Panc1 (cell line): ENCODE measurements around the gene CYP27B1. TPM values are rescaled to one million over a fixed set of nuclear protein-coding genes. Genes with fewer than 3 reads are reported as not detected.
A peak's percentile ranks its signal among the peaks of the same experiment; 100 is the strongest.

Source experiments
- ATAC-seq: fragments of 200-7000 bp; cut with Tn5 transposase; 2 replicates; pipeline ENCODE4 v1.9.1; 2020; ENCODE audit warnings: mild to moderate bottlenecking, moderate library complexity
- BruUV-seq: library from RNA; stranded (reverse); fragments of 400-500 nt; replicated peaks from 2 replicates; lab custom pipeline; 2021; lab: Mats Ljungman, UMichigan
- CTCF ChIA-PET: fragments of 300-600 bp; sonication (Branson Sonifier 250); formaldehyde crosslinking; loops from one replicate; lab custom pipeline; 2022; ENCODE audit warnings: antibody characterized with exemption; lab: Charles Lee
- POLR2A ChIA-PET: fragments of 300-600 bp; sonication (Branson Sonifier 250); formaldehyde crosslinking; loops from one replicate; lab custom pipeline; 2022; ENCODE audit warnings: antibody characterized with exemption; lab: Charles Lee
- DNase-seq: peaks from one replicate; pipeline ENCODE4 v3.0.0-alpha.2; 2010; ENCODE audit warnings: low read depth, low spot score
- H3K27ac ChIP-seq: 2 replicates; pipeline ENCODE4 v1.5.1; 2011; ENCODE audit warnings: mild to moderate bottlenecking, low read length, inconsistent platforms
- H3K27me3 ChIP-seq: fragments of 200-500 bp; sonication (Bioruptor generic); 2 replicates; pipeline ENCODE4 v1.6.0; 2014; ENCODE audit warnings: low read length, inconsistent platforms; ENCODE audit not compliant: control insufficient read depth, insufficient read depth
- H3K36me3 ChIP-seq: fragments of 200-500 bp; sonication (Bioruptor generic); 2 replicates; pipeline ENCODE4 v1.5.1; 2014; ENCODE audit warnings: inconsistent platforms, mild to moderate bottlenecking, low read length, moderate library complexity; ENCODE audit not compliant: control insufficient read depth, insufficient read depth
- H3K4me1 ChIP-seq: 2 replicates; pipeline ENCODE4 v1.5.1; 2011; ENCODE audit warnings: inconsistent platforms, mild to moderate bottlenecking, low read length, moderate library complexity; ENCODE audit not compliant: control insufficient read depth, insufficient read depth
- H3K4me3 ChIP-seq, 2 experiments: 2 replicates each; pipeline ENCODE4 v1.5.1; 2011 to 2012; ENCODE audit warnings: low read depth in 2 of 2, low read length in 2 of 2, mild to moderate bottlenecking in 2 of 2, inconsistent platforms in 1 of 2, moderate library complexity in 1 of 2
- H3K9me3 ChIP-seq: fragments of 200-500 bp; sonication (Bioruptor generic); 2 replicates; pipeline ENCODE4 v1.5.1; 2014; ENCODE audit warnings: low read depth, mild to moderate bottlenecking, inconsistent platforms, low read length, moderate library complexity; ENCODE audit not compliant: control insufficient read depth, insufficient read depth
- POLR2AphosphoS5 ChIP-seq: IDR thresholded peaks from 2 replicates; pipeline ENCODE4 v1.6.1; 2012; ENCODE audit warnings: mild to moderate bottlenecking, low read depth, low read length, moderate library complexity
- SIN3A ChIP-seq: IDR thresholded peaks from 2 replicates; pipeline ENCODE4 v1.6.1; 2012; ENCODE audit warnings: low read depth, mild to moderate bottlenecking, low read length, moderate library complexity, borderline replicate concordance; ENCODE audit not compliant: insufficient read depth
- TCF7L2 ChIP-seq: IDR thresholded peaks from 2 replicates; pipeline ENCODE4 v1.6.1; 2011; ENCODE audit warnings: mild to moderate bottlenecking, low read depth, low read length, inconsistent platforms
- in situ Hi-C: cut with HindIII; loops from 2 replicates; pipeline ENCODE4 v1.10.0; 2016; ENCODE audit warnings: low sequenced_read_pairs, low pct_unique_long_range_greater_than_20kb
- intact Hi-C: fragments of 100-400 bp; cut with micrococcal nuclease; formaldehyde crosslinking; loops from one replicate; pipeline ENCODE4 v1.10.0; 2022; ENCODE audit not compliant: unreplicated experiment
- total RNA-seq: library from RNA; stranded (reverse); gene quantifications from one replicate; pipeline ENCODE4 v1.2.1, GENCODE V29; 2021; ENCODE audit not compliant: unreplicated experiment
- TF ChIP-seq, protein P1 (sequence below), 2 experiments: IDR thresholded peaks; 2 replicates each; pipeline ENCODE4 v1.6.1; 2011 to 2012; ENCODE audit warnings: low read depth in 2 of 2, control low read depth in 1 of 2, low read length in 1 of 2, mild to moderate bottlenecking in 1 of 2, moderate library complexity in 1 of 2; ENCODE audit not compliant: insufficient read depth in 1 of 2
- TF ChIP-seq, protein P2 (sequence below): fragments of 450-650 bp; IDR thresholded peaks from 2 replicates; pipeline ENCODE4 v1.5.1; 2017; ENCODE audit warnings: mild to moderate bottlenecking

Gene CYP27B1
- total RNA-seq, 1 experiment from 2014 or later, result 4.0 TPM

DNA sequence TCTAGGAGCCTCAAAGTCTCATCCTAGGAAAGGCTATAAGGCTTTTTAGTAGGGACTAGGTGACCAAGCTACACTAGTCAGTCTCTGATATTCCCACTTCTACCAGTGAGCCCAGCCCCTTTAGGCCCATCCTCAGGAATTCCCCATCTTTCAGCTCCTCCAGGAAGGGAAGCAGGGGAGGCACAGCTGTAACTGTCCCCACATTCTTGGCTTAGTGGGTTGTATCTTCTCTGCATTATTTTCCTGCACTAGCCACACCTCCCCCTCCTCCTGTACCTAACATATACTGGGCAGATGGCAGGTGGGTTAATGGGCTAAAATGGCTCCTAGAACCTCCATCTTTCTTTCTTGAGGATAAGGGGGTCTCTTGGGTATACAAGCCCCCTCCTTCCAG is 424 bp upstream of the CYP27B1 start:
- DNase-seq (no peak), ATAC-seq (no peak)
- no peak overlapping the region for H3K27ac ChIP-seq
- no peak for TF ChIP-seq TCF7L2
- TF ChIP-seq, protein P1, sequence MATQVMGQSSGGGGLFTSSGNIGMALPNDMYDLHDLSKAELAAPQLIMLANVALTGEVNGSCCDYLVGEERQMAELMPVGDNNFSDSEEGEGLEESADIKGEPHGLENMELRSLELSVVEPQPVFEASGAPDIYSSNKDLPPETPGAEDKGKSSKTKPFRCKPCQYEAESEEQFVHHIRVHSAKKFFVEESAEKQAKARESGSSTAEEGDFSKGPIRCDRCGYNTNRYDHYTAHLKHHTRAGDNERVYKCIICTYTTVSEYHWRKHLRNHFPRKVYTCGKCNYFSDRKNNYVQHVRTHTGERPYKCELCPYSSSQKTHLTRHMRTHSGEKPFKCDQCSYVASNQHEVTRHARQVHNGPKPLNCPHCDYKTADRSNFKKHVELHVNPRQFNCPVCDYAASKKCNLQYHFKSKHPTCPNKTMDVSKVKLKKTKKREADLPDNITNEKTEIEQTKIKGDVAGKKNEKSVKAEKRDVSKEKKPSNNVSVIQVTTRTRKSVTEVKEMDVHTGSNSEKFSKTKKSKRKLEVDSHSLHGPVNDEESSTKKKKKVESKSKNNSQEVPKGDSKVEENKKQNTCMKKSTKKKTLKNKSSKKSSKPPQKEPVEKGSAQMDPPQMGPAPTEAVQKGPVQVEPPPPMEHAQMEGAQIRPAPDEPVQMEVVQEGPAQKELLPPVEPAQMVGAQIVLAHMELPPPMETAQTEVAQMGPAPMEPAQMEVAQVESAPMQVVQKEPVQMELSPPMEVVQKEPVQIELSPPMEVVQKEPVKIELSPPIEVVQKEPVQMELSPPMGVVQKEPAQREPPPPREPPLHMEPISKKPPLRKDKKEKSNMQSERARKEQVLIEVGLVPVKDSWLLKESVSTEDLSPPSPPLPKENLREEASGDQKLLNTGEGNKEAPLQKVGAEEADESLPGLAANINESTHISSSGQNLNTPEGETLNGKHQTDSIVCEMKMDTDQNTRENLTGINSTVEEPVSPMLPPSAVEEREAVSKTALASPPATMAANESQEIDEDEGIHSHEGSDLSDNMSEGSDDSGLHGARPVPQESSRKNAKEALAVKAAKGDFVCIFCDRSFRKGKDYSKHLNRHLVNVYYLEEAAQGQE (IDR thresholded peaks at IDR 0.05; ENCODE audit: insufficient read depth in 1 of 2, low read depth in 2 of 2, low read length in 1 of 2), result no peak
- no peak for TF ChIP-seq SIN3A
- no peak for TF ChIP-seq POLR2AphosphoS5
- peaks cover 15% of the 10 kb centered on the region for H3K4me1 ChIP-seq
- H3K4me3 ChIP-seq, result no peak overlapping the region
- BruUV-seq, result no TSS peak
- ChIA-PET POLR2A (no interaction called here), CTCF (interaction anchor here (0.9 to 1.1 kb wide), 2 partner anchors 11 to 16 kb away, joined by 3 to 5 read pairs; partner anchors contain the start of gene TSFM)
- H3K27me3 ChIP-seq, result peaks cover 4% of the 10 kb centered on the region; the same call in 1 of the 2 replicates
- intact Hi-C loops, result no loop called here
- no peaks in the 10 kb centered on the region for H3K9me3 ChIP-seq
- in situ Hi-C loops, result no loop called here
- no peaks in the 10 kb centered on the region; the same call in 1 of the 2 replicates for H3K36me3 ChIP-seq

DNA sequence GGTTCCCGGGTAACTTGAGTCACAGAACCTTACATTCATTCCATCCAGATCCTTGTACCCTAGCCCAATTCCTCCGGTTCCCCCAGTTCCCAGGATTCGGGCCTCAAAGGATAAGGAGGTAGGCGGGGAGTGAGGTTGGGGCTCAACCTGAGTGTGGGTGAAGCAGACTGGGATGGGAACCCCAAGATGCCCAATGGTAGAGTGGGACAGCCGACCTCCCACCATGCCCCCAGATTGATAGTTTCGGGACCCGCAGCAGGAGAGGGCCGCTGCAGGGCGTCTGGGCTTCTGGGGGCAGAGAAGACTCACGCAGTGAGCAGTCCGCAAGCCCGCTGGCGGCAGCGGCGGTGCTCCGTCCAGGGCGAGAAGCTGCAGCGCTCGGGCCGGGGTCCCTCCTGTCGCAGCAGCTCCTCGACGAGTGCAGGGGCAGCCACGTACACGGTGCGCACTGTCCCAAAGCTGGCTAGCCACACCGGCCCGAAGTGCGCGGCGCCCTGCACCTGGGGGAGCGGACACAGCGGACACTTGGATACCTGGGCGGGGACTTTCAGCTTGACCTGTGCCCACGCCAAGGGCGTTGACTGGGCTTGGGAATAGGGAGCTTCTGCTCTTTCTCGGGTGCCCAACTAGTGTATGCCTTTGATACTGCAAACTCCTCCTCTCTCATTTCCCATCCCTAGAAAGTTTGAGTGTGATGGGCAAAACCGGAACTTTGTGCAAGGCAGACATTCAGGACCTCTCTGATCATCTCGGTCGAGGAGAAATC is 997 bp downstream of the CYP27B1 start:
- H3K36me3 ChIP-seq, result no peaks in the 10 kb centered on the region; the same call in 1 of the 2 replicates
- peak; percentile 49 for ATAC-seq
- H3K9me3 ChIP-seq, result no peaks in the 10 kb centered on the region
- H3K4me1 ChIP-seq, result peaks cover 15% of the 10 kb centered on the region
- BruUV-seq, result no TSS peak
- in situ Hi-C loops (no loop called here), intact Hi-C loops (no loop called here)
- TF ChIP-seq, protein P2, sequence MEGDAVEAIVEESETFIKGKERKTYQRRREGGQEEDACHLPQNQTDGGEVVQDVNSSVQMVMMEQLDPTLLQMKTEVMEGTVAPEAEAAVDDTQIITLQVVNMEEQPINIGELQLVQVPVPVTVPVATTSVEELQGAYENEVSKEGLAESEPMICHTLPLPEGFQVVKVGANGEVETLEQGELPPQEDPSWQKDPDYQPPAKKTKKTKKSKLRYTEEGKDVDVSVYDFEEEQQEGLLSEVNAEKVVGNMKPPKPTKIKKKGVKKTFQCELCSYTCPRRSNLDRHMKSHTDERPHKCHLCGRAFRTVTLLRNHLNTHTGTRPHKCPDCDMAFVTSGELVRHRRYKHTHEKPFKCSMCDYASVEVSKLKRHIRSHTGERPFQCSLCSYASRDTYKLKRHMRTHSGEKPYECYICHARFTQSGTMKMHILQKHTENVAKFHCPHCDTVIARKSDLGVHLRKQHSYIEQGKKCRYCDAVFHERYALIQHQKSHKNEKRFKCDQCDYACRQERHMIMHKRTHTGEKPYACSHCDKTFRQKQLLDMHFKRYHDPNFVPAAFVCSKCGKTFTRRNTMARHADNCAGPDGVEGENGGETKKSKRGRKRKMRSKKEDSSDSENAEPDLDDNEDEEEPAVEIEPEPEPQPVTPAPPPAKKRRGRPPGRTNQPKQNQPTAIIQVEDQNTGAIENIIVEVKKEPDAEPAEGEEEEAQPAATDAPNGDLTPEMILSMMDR, result no peak
- TF ChIP-seq, protein P1 (IDR thresholded peaks at IDR 0.05; ENCODE audit: insufficient read depth in 1 of 2, low read depth in 2 of 2, low read length in 1 of 2), result 0 out of 4 replicates have a peak, but pooled peaks of 1 of the 2 experiments have one; percentile 34
- POLR2A ChIA-PET, result no interaction called here
- H3K4me3 ChIP-seq, result peak overlapping the region; percentile 37 to 57
- no peak for DNase-seq
- H3K27ac ChIP-seq, result no peak overlapping the region
- CTCF ChIA-PET, result interaction anchor here (0.9 kb wide), 1 partner anchor 9 kb away, joined by 4 read pairs; no protein-coding TSS in a partner anchor
- H3K27me3 ChIP-seq, result peaks cover 4% of the 10 kb centered on the region; the same call in 1 of the 2 replicates
